Measurements from ENCODE around the gene CHRND.

The CHRND gene

GRCh38 chr2:232527905-232528470 is 2.0 kb downstream of the CHRND start:
- Histone ChIP-seq H3K9me3 (ENCODE audit: control insufficient read depth, insufficient read depth, low read depth, low read length) (no peaks in the 10 kb centered on the region), H3K4me1 (ENCODE audit: control insufficient read depth, insufficient read depth, low read length) (no peaks in the 10 kb centered on the region), H3K27ac (ENCODE audit: extremely low read depth, low read depth, low read length) (no peak overlapping the region), H3K4me3 (ENCODE audit: low read depth, low read length) (no peak overlapping the region), H3K36me3 (ENCODE audit: control insufficient read depth in 2 of 2, insufficient read depth in 1 of 2, low read length in 2 of 2) (no peaks in the 10 kb centered on the region)
- CTCF ChIA-PET = no interaction called here
- TF ChIP-seq TCF7L2 (IDR thresholded peaks at IDR 0.05; ENCODE audit: borderline replicate concordance, low read depth, low read length) = no peak
- no peak for TF ChIP-seq ZNF391 (tag by site-specific recombination; IDR thresholded peaks at IDR 0.05; ENCODE audit: borderline replicate concordance, low read depth)
- TF ChIP-seq ZNF555 (tag by site-specific recombination; conservative IDR thresholded peaks at IDR 0.05) = no peak
- no peak for TF ChIP-seq ZFP41 (tag by site-specific recombination; IDR thresholded peaks at IDR 0.05; ENCODE audit: borderline replicate concordance)
- TF ChIP-seq ZNF510 (tag by site-specific recombination; IDR thresholded peaks at IDR 0.05; ENCODE audit: insufficient replicate concordance) = no peak
- no peak for TF ChIP-seq KLF7 (tag by site-specific recombination; IDR thresholded peaks at IDR 0.05; ENCODE audit: borderline replicate concordance)
- no peak for TF ChIP-seq ZNF830 (tag by site-specific recombination; IDR thresholded peaks at IDR 0.05; ENCODE audit: low read depth)
- TF ChIP-seq ZNF10 (tag by site-specific recombination; IDR thresholded peaks at IDR 0.05) = no peak
- no peak for TF ChIP-seq ZBTB8A (tag by site-specific recombination; IDR thresholded peaks at IDR 0.05)
- TF ChIP-seq ZBTB49 (tag by site-specific recombination; IDR thresholded peaks at IDR 0.05; ENCODE audit: low read depth) = no peak
- TF ChIP-seq ZNF211 (tag by site-specific recombination; IDR thresholded peaks at IDR 0.05; ENCODE audit: low read depth) = no peak
- TF ChIP-seq ZSCAN4 (tag by site-specific recombination; IDR thresholded peaks at IDR 0.05) = no peak
- POLR2A ChIA-PET = no interaction called here

GRCh38 chr2:232528746-232529460 is 2.9 kb downstream of the CHRND start:
- Histone ChIP-seq H3K4me1 (ENCODE audit: control insufficient read depth, insufficient read depth, low read length) (no peaks in the 10 kb centered on the region), H3K4me3 (ENCODE audit: low read depth, low read length) (no peak overlapping the region), H3K36me3 (ENCODE audit: control insufficient read depth in 2 of 2, insufficient read depth in 1 of 2, low read length in 2 of 2) (no peaks in the 10 kb centered on the region), H3K27ac (ENCODE audit: extremely low read depth, low read depth, low read length) (no peak overlapping the region), H3K9me3 (ENCODE audit: control insufficient read depth, insufficient read depth, low read depth, low read length) (no peaks in the 10 kb centered on the region)
- ChIA-PET CTCF (no interaction called here), POLR2A (no interaction called here)
- TF ChIP-seq ZBTB20 (tag by site-specific recombination; IDR thresholded peaks at IDR 0.05) (no peak), ZBTB26 (tag by site-specific recombination; optimal IDR thresholded peaks at IDR 0.05) (no peak), ZNF76 (tag by site-specific recombination; IDR thresholded peaks at IDR 0.05; ENCODE audit: borderline replicate concordance, low read depth) (no peak), KLF9 (tag by site-specific recombination; IDR thresholded peaks at IDR 0.05; ENCODE audit: low read depth) (no peak), ZNF449 (tag by site-specific recombination; IDR thresholded peaks at IDR 0.05) (no peak), HIC1 (tag by site-specific recombination; IDR thresholded peaks at IDR 0.05) (no peak), GLIS2 (tag by site-specific recombination; IDR thresholded peaks at IDR 0.05) (no peak), ZNF610 (tag by site-specific recombination; IDR thresholded peaks at IDR 0.05; ENCODE audit: borderline replicate concordance) (no peak), SP2 (tag by site-specific recombination; IDR thresholded peaks at IDR 0.05) (no peak), ZNF510 (tag by site-specific recombination; IDR thresholded peaks at IDR 0.05; ENCODE audit: insufficient replicate concordance) (no peak), HOXD13 (CRISPR knock-in tag; IDR thresholded peaks at IDR 0.05; ENCODE audit: borderline replicate concordance) (no peak)
